DMS79 (cell line): ENCODE data around the gene ADAM8.
"Not testable (repeated sequence)": the region's sequence is repeated elsewhere in the genome, so short reads cannot be mapped to it uniquely, and the experiment has no call there.

Source experiments
- DNase-seq: peaks from one replicate; lab custom pipeline; 2025; lab: John Stamatoyannopoulos, UW

ADAM8 gene

GRCh38 chr10:133267829-133268228 is 8.8 kb downstream of the ADAM8 start:
- DNase-seq, result no peak

- no peak for DNase-seq
Observed at GRCh38 chr10:133267293-133267692, 9.4 kb downstream of the ADAM8 start.

GRCh38 chr10:133266056-133266795 is 10.4 kb downstream of the ADAM8 start:
- no peak for DNase-seq

- not testable (repeated sequence) for DNase-seq
Observed at GRCh38 chr10:133265052-133265451, 11.6 kb downstream of the ADAM8 start.

- DNase-seq, result no peak
Observed at GRCh38 chr10:133264461-133264860, 12.2 kb downstream of the ADAM8 start.

- DNase-seq, result no peak
Observed at GRCh38 chr10:133263674-133264073, 13.0 kb downstream of the ADAM8 start.

GRCh38 chr10:133262696-133263095 is 14.0 kb downstream of the ADAM8 start:
- peak; percentile 17 for DNase-seq

- peak; percentile 5 for DNase-seq
Observed at GRCh38 chr10:133261726-133262325, 14.8 kb downstream of the ADAM8 start.

DNA sequence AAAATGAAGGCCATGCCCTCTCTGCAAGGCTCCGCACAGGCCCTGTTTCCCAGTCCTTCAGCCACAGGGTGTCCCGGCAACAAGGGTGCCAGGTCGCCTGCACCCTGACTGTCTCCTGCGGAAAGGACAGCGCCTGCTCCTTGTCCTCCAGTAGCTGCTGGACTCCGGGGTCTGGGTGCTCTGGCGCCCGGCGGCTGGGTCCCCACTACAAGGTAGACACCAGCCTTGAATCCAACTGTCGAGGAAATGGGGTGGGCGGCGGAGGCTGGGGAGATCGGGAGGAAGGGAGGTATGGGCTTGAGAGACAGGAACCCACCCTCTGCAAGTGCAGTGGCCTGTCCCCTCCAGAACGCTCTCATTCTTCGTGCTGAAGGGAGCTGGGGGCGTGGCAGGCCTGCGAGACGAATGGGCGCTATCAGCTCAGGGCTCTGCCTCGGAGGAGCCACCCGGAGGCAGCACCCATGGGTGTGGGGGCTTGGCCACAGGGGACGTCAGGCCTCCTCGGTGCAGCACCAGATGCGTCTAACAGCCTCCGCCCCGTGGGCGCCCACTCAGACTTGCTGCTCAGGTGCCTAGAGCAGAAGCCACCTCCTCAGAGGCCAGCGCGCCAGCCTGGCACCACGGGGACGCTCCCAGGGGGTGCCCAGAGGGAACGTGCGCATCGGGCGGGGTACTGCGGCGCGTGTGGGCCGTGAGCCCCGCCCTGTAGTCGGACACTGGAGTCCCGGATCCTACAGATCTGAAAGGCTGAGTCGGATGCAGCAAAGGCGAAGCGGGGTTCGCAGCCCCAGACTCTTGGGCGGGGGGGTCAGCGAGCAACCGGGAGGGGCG is 15.6 kb downstream of the ADAM8 start:
- DNase-seq, result no peak

GRCh38 chr10:133259602-133259989 is 17.1 kb downstream of the ADAM8 start:
- DNase-seq, result no peak

GRCh38 chr10:133258818-133259601 is 17.7 kb downstream of the ADAM8 start:
- DNase-seq, result no peak

DNA sequence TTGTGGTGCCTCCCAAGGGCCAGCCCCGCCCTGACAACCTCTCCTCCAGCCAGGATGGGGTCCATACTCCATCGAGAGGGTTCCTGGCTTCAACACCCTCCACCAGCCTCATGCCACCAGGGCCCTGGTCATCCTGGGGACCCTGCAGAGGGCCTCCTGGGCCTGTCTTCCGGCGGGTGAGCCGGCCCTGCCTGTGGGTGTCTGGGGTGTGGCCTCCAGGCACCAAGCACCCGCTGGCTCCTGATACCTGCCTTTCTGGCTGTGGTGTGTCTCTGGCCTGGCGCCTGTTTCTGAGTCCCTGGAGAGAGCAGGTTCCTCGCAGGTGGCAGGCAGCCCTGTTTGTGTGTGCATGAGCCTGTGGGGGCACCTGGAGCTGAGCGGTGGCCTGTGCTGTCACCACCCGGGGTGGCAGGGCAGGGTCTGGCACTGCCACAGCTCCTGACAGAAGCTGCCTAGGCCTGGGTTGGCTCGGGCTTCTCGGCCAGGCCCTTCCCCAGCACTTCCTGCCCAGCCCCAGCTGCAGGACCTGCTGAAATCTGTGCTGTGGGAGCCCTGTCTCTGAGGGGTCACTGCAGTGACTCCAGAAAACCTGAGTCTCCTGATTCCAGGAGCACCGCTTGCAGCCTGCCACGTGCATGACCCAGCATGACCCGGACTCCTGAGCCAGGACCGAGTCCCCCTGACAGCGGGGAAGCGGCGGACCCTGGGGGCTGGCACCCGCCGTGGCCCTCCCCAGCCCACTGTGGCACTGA is 18.4 kb downstream of the ADAM8 start:
- no peak for DNase-seq

DNA sequence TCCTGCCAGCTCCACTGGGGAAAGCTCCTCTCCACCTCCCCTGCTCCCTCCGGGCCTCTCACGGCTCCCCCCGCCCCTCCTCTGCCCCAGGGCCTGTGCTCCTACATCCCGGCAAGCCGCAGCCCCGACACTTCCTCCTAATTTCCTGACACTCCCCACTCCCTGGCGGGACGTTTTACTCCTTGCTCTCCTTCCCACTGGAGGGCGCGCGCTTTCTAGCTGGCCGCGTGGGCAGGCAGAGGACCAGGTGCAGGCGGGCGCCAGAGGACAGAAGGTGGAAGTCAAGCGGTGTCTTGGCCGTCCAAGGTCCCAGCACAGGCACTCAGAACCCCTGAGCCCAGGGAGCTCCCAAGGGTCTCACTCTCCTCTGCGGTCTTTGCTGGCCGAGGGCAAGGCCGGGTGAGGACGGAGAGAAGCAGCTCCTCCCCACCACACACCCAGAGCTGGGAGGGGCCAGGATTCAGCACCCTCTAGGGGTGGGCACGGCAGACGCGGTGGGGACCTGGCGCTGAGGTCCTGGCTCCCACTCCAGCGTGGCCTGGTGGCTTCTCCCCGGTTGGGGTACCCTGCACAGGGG is 19.1 kb downstream of the ADAM8 start:
- no peak for DNase-seq

DNA sequence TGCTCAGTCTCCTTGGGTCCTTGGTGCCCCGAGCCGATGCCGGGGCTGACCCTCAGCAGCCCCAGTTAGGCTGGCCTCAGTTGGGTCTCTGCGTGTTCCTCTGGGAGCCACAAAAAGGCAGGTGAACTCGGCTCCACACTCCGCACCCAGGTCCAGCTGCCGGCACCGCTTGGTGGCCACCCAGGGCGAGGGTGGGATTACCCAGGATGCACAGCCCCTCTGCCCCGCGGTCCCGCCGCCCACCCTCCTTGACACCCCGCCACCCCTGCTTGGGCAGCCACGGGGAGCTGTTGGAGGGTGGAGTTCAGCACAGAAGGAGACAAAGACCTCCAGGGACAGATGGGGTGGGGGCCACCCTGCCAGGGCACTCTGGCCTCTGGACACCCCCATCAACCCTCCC is 21.3 kb downstream of the ADAM8 start:
- no peak for DNase-seq

DNA sequence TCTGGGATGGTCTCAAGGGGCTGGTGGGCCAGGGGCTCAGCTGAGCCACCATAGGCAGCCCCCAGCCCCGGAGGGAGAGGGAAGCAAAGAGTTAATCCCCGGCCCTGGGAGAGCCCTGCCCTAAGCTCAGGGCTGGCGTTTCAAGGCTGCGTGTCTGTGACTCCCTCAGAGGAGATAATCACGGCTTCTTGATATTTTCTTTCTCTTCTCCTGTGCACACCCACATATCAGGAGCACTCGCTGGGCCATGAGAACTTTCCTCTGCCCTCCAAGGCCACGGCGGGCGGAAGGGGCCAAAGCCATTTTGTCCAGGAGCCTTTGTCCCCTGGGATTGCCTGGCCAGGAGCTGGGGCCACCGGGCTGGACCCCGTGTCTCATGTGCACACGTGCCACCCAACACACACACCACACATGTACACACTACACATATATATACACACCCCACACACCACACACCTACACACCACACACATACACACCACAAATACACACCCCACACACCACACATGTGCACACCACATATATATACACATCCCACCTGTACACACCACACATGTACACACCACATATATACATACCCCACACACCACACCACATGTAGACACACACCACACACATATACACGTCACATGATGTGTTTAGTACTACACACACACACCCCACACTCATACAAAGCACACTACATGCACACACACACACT is 22.1 kb downstream of the ADAM8 start:
- no peak for DNase-seq

DNA sequence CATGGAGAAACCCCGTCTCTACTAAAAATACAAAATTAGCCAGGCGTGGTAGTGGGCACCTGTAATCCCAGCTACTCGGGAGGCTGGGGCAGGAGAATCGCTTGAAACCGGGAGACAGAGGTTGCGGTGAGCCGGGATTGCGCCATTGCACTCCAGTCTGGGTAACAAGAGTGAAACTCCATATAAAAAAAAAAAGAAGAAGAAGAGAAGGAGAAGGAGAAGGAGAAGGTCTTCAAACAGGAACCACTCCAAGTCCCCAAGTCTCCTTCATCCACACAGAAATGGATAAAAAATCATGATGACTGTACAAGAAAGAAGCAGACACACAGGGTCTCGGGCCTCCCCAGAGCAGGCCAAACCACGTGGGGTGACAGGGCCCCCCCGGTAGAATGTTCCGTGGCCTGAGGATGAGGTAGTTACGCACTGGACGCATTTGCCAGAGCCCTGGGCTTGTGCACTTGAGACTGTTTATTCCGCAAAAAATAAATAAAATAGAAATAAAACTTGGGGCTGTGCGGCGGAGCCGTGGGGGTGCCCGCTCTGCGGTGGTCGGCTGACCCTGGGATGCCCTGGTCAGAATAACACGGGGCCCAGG is 23.2 kb downstream of the ADAM8 start:
- DNase-seq, result no peak

DNA sequence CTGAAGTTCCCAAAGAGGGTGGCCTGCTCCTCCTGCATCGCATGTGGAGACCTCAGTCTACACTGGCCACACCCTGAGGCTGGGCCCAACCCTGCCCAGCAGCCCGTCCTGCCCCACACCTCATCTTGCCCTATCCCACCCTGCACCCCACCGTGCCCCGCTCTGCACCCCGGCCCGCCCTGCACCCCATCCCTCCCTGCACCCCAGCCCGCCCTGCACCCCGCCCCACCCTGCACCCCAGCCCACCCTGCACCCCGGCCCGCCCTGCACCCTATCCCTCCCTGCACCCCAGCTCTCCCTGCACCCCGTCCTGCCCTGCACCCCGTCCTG is 24.5 kb downstream of the ADAM8 start:
- no peak for DNase-seq

GRCh38 chr10:133251388-133252222 is 25.1 kb downstream of the ADAM8 start:
- no peak for DNase-seq
